ENCODE data around the gene ROPN1L. TPM values are rescaled to one million over a fixed set of nuclear protein-coding genes. Genes with fewer than 3 reads are reported as not detected.
"Not testable (repeated sequence)": the region's sequence is repeated elsewhere in the genome, so short reads cannot be mapped to it uniquely, and the experiment has no call there.

The ROPN1L gene
- total RNA-seq, 1 donor = 0.42 TPM

DNA sequence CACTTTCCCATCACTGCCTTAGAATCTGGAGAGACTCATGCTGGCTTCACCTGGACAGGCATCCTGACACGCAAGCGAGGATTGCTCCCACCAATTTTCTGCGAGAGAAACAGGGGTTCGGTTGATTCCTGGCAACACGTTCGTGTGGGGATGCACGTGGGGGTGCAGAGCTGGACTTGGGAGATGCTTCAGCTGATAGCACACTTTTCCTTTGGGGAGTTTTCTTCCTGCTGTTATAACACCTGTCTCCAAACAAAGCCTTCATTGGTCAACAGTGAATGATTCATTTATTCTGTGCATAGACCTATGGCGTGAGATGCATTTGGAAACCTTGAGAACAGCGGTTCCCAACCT, 50.0 kb downstream of the ROPN1L start:
- H3K27me3 ChIP-seq (ENCODE audit: insufficient read depth, low read length) = no peaks in the 10 kb centered on the region
- H3K4me3 ChIP-seq (ENCODE audit: low read length) = no peak overlapping the region
- no peaks in the 10 kb centered on the region for H3K9me3 ChIP-seq (ENCODE audit: low read depth, low read length)
- peaks cover 18% of the 10 kb centered on the region for H3K4me1 ChIP-seq (ENCODE audit: insufficient read depth, low read length)

DNA sequence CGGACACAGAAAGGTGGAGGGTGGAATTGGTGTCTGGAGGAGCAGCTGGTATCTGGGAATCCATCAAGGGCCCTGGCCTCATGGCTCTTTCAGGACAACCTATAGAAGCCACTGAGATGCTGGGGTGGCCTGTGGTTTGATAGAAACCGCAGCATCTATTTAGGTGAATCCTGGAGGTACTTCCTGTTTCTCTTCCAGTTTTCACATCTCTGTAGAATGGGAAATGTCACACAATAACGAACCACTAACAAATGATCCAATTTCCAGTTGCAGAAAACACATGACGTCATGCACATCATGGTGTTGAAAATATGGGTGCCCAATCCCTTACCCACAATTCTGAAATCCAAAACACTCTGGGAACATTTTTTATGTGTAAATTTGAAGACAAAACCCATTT, 52.2 kb downstream of the ROPN1L start:
- H3K4me1 ChIP-seq (ENCODE audit: insufficient read depth, low read length) = peaks cover 18% of the 10 kb centered on the region
- no peaks in the 10 kb centered on the region for H3K27me3 ChIP-seq (ENCODE audit: insufficient read depth, low read length)
- H3K4me3 ChIP-seq (ENCODE audit: low read length) = no peak overlapping the region
- H3K9me3 ChIP-seq (ENCODE audit: low read depth, low read length) = no peaks in the 10 kb centered on the region

DNA sequence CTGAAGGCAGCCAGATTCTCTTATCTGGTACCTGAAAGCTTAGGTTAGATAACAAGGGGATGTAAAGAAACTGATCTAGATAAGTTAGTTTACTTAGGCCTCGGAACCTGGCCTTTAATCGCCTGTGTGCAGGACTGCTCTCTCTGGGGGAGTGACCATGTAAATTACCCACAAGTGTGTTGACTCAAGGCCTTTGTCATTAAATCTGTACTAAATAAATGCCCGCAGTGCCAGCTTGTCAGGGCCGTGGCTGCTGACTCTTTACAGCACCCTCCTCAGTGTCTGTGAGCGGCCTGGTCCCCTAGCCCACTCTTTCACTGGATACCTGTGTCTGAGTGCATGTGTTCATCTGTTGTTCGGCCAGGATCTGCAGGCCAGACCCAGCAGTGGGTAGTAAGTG, 52.8 kb downstream of the ROPN1L start:
- not testable (repeated sequence) for H3K4me3 ChIP-seq (ENCODE audit: low read length); H3K9me3 ChIP-seq (ENCODE audit: low read depth, low read length); H3K27me3 ChIP-seq (ENCODE audit: insufficient read depth, low read length)
- peaks cover 13% of the 10 kb centered on the region for H3K4me1 ChIP-seq (ENCODE audit: insufficient read depth, low read length)

DNA sequence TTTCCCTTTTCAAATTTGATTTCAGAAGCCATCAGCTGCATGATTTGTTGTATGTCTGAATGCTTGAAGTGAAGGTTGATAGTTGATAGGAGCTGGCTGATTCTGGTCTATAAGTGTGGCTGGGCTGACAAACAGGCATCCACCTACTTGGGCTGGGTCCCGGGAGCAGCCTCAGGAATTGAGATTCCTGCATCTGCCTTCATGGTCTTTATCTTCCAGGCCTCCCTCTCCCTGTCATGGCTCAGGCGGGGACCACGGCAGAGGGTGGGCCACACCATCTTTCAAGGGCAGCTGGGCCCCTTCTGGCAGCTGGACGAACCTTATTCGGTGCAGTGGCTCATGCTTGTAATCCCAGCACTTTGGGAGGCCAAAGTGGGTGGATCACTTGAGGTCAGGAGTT, 55.9 kb downstream of the ROPN1L start:
- H3K4me3 ChIP-seq (ENCODE audit: low read length) = no peak overlapping the region
- H3K9me3 ChIP-seq (ENCODE audit: low read depth, low read length) = no peaks in the 10 kb centered on the region
- no peaks in the 10 kb centered on the region for H3K27me3 ChIP-seq (ENCODE audit: insufficient read depth, low read length)
- H3K4me1 ChIP-seq (ENCODE audit: insufficient read depth, low read length) = no peaks in the 10 kb centered on the region

DNA sequence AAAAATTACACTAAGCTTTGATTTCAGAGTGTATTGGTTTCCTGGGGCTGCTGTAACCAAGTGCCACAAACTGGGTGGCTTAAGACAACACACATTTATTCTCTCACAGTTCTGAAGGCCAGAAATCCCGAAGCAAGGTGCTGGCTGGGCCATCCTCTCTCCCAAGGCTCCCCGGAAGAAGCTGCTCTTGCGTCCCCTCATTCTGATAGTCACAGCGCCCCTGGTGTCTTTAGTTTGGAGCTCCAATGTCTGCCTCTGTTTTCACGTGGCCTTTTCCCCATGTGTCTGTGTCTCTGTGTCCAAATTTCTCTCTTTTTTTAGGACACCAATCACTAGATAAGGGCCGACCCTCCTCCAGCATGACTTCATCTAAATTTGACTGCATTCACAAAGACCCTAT, 56.7 kb downstream of the ROPN1L start:
- H3K4me3 ChIP-seq (ENCODE audit: low read length) = no peak overlapping the region
- H3K4me1 ChIP-seq (ENCODE audit: insufficient read depth, low read length) = no peaks in the 10 kb centered on the region
- H3K9me3 ChIP-seq (ENCODE audit: low read depth, low read length) = no peaks in the 10 kb centered on the region
- H3K27me3 ChIP-seq (ENCODE audit: insufficient read depth, low read length) = no peaks in the 10 kb centered on the region

DNA sequence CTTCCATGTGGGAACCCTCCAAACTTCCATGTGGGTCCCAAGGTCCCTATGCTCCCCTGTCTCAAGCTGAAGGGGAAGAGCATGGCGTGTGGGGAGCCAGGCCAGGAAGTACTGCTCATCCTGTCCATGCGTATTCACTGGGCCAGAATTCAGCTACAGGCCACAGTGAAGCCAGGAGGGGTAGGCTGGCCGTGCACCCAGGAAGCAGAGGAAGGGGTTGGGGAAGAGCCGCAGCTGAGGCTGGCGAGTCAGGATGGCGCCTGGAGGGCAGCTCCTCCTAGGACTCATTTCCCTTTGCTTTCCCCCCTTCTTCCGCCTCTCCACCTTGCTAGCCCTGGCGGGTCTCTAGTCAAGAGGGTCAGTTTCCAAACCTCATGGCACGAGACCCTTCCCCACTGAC, 57.4 kb downstream of the ROPN1L start:
- Histone ChIP-seq H3K27me3 (ENCODE audit: insufficient read depth, low read length) (no peaks in the 10 kb centered on the region), H3K9me3 (ENCODE audit: low read depth, low read length) (no peaks in the 10 kb centered on the region), H3K4me3 (ENCODE audit: low read length) (no peak overlapping the region), H3K4me1 (ENCODE audit: insufficient read depth, low read length) (no peaks in the 10 kb centered on the region)

DNA sequence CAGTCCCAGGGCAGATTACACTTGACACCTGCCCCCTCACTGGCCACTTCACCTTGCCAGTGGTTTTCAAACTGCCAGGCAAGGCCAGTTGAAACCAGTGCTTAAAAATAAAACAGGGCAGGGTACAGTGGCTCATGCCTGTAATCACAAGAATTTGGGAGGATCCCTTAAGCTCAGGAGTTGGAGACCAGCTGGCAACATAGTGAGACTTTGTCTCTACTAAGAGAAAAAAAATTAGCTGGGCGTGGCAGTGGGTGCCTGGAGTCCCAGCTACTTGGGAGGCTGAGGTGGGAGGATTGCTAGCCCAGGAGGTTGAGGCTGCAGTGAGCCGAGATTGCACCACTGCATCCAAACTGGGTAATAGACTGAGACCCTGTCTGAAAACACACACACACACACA, 58.1 kb downstream of the ROPN1L start:
- no peaks in the 10 kb centered on the region for H3K9me3 ChIP-seq (ENCODE audit: low read depth, low read length)
- no peaks in the 10 kb centered on the region for H3K27me3 ChIP-seq (ENCODE audit: insufficient read depth, low read length)
- no peak overlapping the region for H3K4me3 ChIP-seq (ENCODE audit: low read length)
- H3K4me1 ChIP-seq (ENCODE audit: insufficient read depth, low read length) = no peaks in the 10 kb centered on the region

DNA sequence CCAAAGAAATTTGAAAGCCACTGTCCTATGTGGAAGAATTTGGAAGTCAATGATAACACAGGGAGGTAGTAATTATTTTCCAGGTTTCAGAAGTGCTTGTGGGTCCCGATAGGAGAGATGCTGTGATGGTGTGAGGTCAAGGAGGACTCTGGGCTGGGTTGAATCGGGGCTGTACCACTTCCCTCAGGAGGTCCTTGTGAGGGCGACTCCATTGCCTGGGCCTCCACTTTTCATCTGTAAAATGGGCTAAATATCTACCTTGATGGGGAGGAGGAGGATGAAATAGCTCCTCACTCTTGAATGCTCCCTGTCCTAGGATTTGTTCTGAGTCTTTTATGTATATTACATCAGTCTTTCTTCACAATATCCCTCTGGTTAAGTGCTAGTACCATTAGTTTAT, 59.0 kb downstream of the ROPN1L start:
- Histone ChIP-seq H3K4me1 (ENCODE audit: insufficient read depth, low read length) (peaks cover 8% of the 10 kb centered on the region), H3K4me3 (ENCODE audit: low read length) (no peak overlapping the region), H3K27me3 (ENCODE audit: insufficient read depth, low read length) (no peaks in the 10 kb centered on the region), H3K9me3 (ENCODE audit: low read depth, low read length) (no peaks in the 10 kb centered on the region)

DNA sequence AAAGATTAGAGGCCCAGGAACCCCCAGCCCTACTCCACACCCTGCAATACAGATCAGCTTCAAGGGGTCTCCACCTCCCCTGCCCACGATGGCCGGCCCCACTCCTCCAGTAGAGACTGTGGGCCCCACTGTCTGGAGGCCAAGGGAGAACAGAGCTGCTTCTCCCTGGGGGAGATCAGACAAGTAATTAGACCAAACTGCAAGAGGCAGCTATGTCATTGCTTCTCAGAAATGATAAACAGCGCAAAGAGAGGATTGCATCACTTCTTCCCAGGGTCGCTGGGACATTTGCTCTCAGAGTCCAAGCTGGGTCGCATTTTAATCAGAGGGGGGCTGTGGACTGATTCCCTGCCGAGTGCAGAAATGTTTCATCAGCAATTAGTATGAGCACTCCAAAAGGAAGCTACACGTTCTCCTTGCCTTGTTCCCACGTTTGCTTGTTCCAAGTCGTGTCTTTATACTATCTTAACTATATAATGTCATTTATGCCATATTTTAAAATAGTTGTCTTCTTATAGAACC, 59.9 kb downstream of the ROPN1L start:
- no peaks in the 10 kb centered on the region for H3K9me3 ChIP-seq (ENCODE audit: low read depth, low read length)
- H3K4me1 ChIP-seq (ENCODE audit: insufficient read depth, low read length) = peaks cover 14% of the 10 kb centered on the region
- H3K4me3 ChIP-seq (ENCODE audit: low read length) = no peak overlapping the region
- no peaks in the 10 kb centered on the region for H3K27me3 ChIP-seq (ENCODE audit: insufficient read depth, low read length)

DNA sequence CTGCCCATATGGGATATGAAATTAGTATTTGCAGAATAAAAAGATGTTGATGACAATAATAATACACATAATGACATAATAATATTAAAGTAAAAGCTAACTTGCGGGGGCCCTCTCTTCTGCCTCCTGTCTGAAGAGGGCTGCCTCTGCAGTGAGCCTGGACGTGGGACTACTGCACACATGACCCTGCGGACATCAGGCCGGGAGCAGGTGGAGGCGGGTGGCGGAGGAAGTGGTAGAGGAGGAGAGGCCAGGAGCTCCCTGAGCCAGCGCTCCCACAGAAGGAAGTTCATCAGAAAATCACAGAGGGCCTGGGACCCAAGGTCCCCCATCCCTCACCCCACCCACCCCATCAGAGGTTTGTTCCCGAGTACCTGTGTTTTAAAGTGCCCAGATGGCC, 60.5 kb downstream of the ROPN1L start:
- no peaks in the 10 kb centered on the region for H3K9me3 ChIP-seq (ENCODE audit: low read depth, low read length)
- H3K4me1 ChIP-seq (ENCODE audit: insufficient read depth, low read length) = peaks cover 14% of the 10 kb centered on the region
- H3K27me3 ChIP-seq (ENCODE audit: insufficient read depth, low read length) = no peaks in the 10 kb centered on the region
- no peak overlapping the region for H3K4me3 ChIP-seq (ENCODE audit: low read length)

DNA sequence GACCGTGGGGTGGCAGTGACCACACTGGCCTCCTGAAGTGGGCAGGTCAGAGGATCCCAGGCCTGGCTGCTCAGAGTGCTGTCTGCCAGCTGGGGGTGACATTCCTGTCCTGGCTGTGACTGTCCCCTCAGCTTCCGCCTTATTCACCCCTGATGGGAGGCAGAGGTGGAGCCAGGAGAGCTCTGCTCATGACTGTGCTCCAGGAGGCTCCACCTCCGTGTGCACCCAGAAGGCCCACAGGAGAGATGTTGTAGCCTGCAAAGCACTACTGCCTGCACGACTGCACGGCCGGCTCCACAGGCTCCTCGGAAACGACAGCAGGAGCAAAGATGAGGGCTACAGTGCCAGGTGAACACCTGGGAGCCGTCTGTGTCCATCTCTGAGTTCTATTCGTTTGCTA, 60.9 kb downstream of the ROPN1L start:
- Histone ChIP-seq H3K27me3 (ENCODE audit: insufficient read depth, low read length) (no peaks in the 10 kb centered on the region), H3K4me1 (ENCODE audit: insufficient read depth, low read length) (peaks cover 14% of the 10 kb centered on the region), H3K9me3 (ENCODE audit: low read depth, low read length) (no peaks in the 10 kb centered on the region), H3K4me3 (ENCODE audit: low read length) (no peak overlapping the region)

DNA sequence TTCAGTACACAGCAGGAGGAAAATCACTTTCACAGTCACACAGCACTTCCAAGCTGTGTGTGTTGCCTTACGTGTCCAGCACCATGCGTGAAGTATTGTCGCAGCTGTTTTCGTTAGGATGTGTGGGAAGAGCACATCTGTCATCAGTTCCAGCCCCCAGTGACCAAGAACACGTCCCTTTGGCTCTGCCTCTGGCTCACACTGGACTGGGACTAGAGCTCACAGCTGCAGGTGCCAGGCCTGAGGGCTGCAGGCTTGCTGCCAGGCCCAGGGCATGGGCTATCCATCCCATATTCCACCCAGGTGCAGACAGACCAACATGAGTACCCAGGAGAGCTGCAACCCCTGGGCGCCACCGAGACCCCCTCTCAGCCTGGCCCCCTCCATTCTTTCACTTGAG, 61.6 kb downstream of the ROPN1L start:
- H3K9me3 ChIP-seq (ENCODE audit: low read depth, low read length) = no peaks in the 10 kb centered on the region
- no peaks in the 10 kb centered on the region for H3K27me3 ChIP-seq (ENCODE audit: insufficient read depth, low read length)
- H3K4me1 ChIP-seq (ENCODE audit: insufficient read depth, low read length) = peaks cover 14% of the 10 kb centered on the region
- H3K4me3 ChIP-seq (ENCODE audit: low read length) = no peak overlapping the region

DNA sequence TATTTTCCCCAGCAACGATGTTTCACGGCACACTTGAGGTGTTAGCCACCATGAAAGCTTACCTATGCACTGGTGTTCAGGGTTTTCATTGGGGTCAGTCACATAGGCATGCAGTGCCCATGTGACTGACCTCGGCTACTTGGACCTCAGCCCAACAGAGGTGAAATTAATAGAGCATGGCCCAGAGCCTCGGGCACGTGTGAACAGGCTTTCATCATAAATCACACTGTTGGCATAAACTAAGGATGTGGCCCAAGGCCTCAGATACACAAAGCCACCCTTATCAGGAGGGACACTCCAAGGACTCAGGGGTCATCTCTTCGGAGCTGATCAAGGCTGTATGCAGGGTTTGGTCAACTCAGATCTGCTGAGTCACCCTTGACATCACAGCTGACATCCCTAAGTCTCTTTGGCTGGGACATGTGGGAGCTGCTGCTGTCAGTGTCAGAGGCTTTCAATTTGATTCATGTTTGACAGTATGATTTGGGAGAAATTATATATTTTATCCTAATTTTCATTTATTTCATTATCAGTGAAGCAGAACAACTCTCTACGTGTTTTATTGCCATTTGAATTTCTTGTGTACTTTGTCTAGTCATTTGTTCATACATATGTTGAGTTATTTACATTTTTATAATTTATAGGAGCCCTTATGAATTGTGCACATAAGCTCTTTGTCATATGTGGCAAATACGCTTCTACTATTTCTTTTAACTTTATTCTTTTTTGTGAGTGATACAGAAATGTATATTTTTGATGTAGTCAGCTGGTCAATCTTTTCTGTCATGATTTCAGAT, 62.5 kb downstream of the ROPN1L start:
- H3K9me3 ChIP-seq (ENCODE audit: low read depth, low read length) = no peaks in the 10 kb centered on the region
- no peaks in the 10 kb centered on the region for H3K27me3 ChIP-seq (ENCODE audit: insufficient read depth, low read length)
- peaks cover 14% of the 10 kb centered on the region for H3K4me1 ChIP-seq (ENCODE audit: insufficient read depth, low read length)
- no peak overlapping the region for H3K4me3 ChIP-seq (ENCODE audit: low read length)

DNA sequence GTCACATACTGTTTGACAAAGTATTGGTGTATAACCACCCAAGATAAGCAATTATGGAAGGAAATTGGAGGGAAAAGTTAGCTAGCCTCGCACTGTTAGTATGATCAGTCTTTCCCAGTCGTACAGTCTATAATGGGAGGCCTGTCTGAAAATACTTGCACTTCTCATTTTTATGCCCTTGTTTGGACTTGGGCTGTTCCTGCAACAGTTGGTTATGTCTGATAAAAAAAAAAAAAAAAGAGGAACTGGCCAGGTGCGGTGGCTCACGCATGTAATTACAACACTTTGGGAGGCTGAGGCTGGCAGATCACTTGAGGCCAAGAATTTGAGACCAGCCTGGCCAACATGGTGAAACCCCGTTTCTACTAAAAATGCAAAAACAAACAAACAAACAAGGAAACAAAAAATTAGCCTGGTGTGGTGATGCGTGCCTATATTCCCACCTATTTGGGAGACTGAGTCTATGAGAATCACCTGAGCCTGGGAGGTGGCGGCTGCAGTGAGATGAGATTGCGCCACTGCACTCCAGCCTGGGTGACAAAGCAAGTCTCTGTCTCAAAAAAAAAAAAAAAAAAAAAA, 63.9 kb downstream of the ROPN1L start:
- no peak overlapping the region for H3K4me3 ChIP-seq (ENCODE audit: low read length)
- H3K27me3 ChIP-seq (ENCODE audit: insufficient read depth, low read length) = no peaks in the 10 kb centered on the region
- H3K4me1 ChIP-seq (ENCODE audit: insufficient read depth, low read length) = peaks cover 14% of the 10 kb centered on the region
- H3K9me3 ChIP-seq (ENCODE audit: low read depth, low read length) = no peaks in the 10 kb centered on the region

DNA sequence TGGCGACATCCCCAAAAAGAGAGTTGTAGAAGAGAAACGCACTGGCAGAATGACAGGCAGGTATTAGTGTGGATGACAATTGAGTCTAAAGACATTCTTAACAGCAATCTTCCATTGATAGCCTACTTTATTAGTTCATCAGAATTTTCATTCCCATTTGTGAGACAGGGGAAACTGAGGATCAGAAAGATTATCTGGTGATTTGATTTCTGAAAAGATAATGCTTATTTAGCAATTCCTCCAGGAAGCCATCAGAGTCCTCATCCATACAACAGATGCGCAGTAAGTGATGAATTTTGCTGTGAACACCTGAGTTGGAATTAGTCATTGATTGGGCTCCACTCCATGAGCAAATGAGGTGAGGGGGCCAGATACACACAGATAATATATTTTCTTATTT, 64.9 kb downstream of the ROPN1L start:
- peaks cover 14% of the 10 kb centered on the region for H3K4me1 ChIP-seq (ENCODE audit: insufficient read depth, low read length)

DNA sequence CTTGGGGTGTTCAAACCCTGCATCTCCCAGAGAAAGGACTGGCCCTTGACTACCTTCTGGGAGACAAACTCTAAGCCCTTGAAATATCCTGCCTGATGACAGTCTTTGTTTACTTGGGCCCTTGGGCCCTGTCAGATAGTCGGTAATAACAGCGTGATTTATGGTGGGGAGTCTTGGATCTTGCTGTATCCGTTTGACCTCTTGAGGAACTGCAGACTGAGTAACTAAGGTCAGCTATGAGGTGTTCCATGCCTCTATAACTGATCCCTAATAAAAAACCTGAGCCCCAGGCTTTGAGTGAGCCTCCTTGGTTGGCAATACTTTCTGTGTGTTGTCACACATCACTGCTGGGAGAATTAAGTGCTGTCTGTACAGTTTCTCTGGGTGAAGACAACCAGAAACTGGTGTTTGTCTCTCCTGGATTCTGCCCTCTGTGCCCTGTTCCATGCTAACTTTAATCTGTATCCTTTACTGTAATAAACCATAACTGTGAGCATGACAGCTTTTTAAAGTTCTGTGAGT, 66.0 kb downstream of the ROPN1L start:
- Histone ChIP-seq H3K4me1 (ENCODE audit: insufficient read depth, low read length) (peaks cover 14% of the 10 kb centered on the region), H3K9me3 (ENCODE audit: low read depth, low read length) (no peaks in the 10 kb centered on the region), H3K4me3 (ENCODE audit: low read length) (no peak overlapping the region), H3K27me3 (ENCODE audit: insufficient read depth, low read length) (no peaks in the 10 kb centered on the region)

More for the DNA sequence above, 64.9 kb downstream of the ROPN1L start:
- no peaks in the 10 kb centered on the region for H3K9me3 ChIP-seq (ENCODE audit: low read depth, low read length)
- no peaks in the 10 kb centered on the region for H3K27me3 ChIP-seq (ENCODE audit: insufficient read depth, low read length)
- H3K4me3 ChIP-seq (ENCODE audit: low read length) = no peak overlapping the region
